Parathyroid adenoma (tissue), 2 donors: ENCODE results near the gene EIPR1.
A peak's percentile ranks its signal among the peaks of the same experiment; 100 is the strongest.
"Not testable (repeated sequence)": the region's sequence is repeated elsewhere in the genome, so short reads cannot be mapped to it uniquely, and the experiment has no call there.

ENCODE experiments used
- H2AFZ ChIP-seq: fragments of 300-600 bp; sonication (generic); one replicate; pipeline ENCODE4 v1.7.0; 2017; ENCODE audit warnings: antibody characterized with exemption, mild to moderate bottlenecking
- H3K27ac ChIP-seq: fragments of 300-600 bp; sonication (generic); one replicate; pipeline ENCODE4 v1.7.0; 2017
- H3K27me3 ChIP-seq: fragments of 300-600 bp; sonication (generic); one replicate; pipeline ENCODE4 v1.7.0; 2017; ENCODE audit warnings: low read length; ENCODE audit not compliant: control insufficient read depth, insufficient read depth
- H3K36me3 ChIP-seq: fragments of 300-600 bp; sonication (generic); one replicate; pipeline ENCODE4 v1.7.0; 2017; ENCODE audit warnings: low read length; ENCODE audit not compliant: control insufficient read depth, insufficient read depth
- H3K4me1 ChIP-seq: fragments of 300-600 bp; sonication (generic); one replicate; pipeline ENCODE4 v1.7.0; 2017; ENCODE audit warnings: control low read depth
- H3K4me2 ChIP-seq: fragments of 300-600 bp; sonication (generic); one replicate; pipeline ENCODE4 v1.7.0; 2017; ENCODE audit warnings: low read length
- H3K4me3 ChIP-seq: fragments of 300-600 bp; sonication (generic); one replicate; pipeline ENCODE4 v1.7.0; 2017; ENCODE audit warnings: low read depth, low read length
- H3K79me2 ChIP-seq: fragments of 300-600 bp; sonication (generic); one replicate; pipeline ENCODE4 v1.7.0; 2017; ENCODE audit warnings: control low read depth
- H3K9ac ChIP-seq: fragments of 300-600 bp; sonication (generic); one replicate; pipeline ENCODE4 v1.7.0; 2017; ENCODE audit warnings: mild to moderate bottlenecking
- H3K9me3 ChIP-seq: fragments of 300-600 bp; sonication (generic); one replicate; pipeline ENCODE4 v1.7.0; 2017; ENCODE audit warnings: low read length; ENCODE audit not compliant: control insufficient read depth
- CTCF ChIP-seq: fragments of 300-600 bp; sonication (generic); IDR thresholded peaks from one replicate; pipeline ENCODE4 v1.7.0; 2017; ENCODE audit warnings: antibody characterized with exemption, mild to moderate bottlenecking
- donor health status: primary hyperparathyroidism.

The EIPR1 gene

GRCh38 chr2:3379647-3380534, 2.3 kb upstream of the EIPR1 start, which contains the start of gene TRAPPC12:
Gene TRAPPC12 (plus strand): TSS chr2:3379694. CDS start chr2:3387624, 7,930 bp downstream.
- Histone ChIP-seq H3K4me1 (peaks cover 10% of the 10 kb centered on the region), H2AFZ (peak within 1 kb of the TSS; percentile 95), H3K79me2 (peaks cover 22% of the 10 kb centered on the region), H3K27ac (peak within 1 kb of the TSS; percentile 94), H3K4me3 (peak within 1 kb of the TSS; percentile 93), H3K4me2 (peak within 1 kb of the TSS; percentile 82), H3K9me3 (no peaks in the 10 kb centered on the region), H3K27me3 (no peaks in the 10 kb centered on the region), H3K36me3 (no peaks in the 10 kb centered on the region), H3K9ac (peak within 1 kb of the TSS; percentile 83)
- peak; percentile 55 for TF ChIP-seq CTCF

- Histone ChIP-seq H2AFZ (peak overlapping the region; percentile 95), H3K9ac (peak overlapping the region; percentile 83)
- TF ChIP-seq CTCF: no peak
These were observed 1.7 kb upstream of the EIPR1 start for GRCh38 chr2:3379339-3379646.

GRCh38 chr2:3377279-3377611, 373 bp downstream of the EIPR1 start:
- Histone ChIP-seq H3K4me2 (peak overlapping the region; percentile 82), H3K27me3 (no peaks in the 10 kb centered on the region), H2AFZ (peak overlapping the region; percentile 65), H3K79me2 (peaks cover 8% of the 10 kb centered on the region), H3K27ac (peak overlapping the region; percentile 81), H3K36me3 (no peaks in the 10 kb centered on the region), H3K4me3 (peak overlapping the region; percentile 64), H3K4me1 (peaks cover 10% of the 10 kb centered on the region), H3K9me3 (no peaks in the 10 kb centered on the region), H3K9ac (no peak overlapping the region)
- no peak for TF ChIP-seq CTCF

More at GRCh38 chr2:3379339-3379646, 1.7 kb upstream of the EIPR1 start:
- no peaks in the 10 kb centered on the region for H3K27me3 ChIP-seq
- H3K4me3 ChIP-seq: peak overlapping the region; percentile 93
- H3K9me3 ChIP-seq: no peaks in the 10 kb centered on the region
- peaks cover 10% of the 10 kb centered on the region for H3K4me1 ChIP-seq
- peaks cover 19% of the 10 kb centered on the region for H3K79me2 ChIP-seq
- H3K36me3 ChIP-seq: no peaks in the 10 kb centered on the region
- H3K4me2 ChIP-seq: peak overlapping the region; percentile 66
- H3K27ac ChIP-seq: peak overlapping the region; percentile 94

GRCh38 chr2:3376821-3377220, 797 bp downstream of the EIPR1 start:
- H3K9ac ChIP-seq: no peak overlapping the region
- H3K79me2 ChIP-seq: peaks cover 8% of the 10 kb centered on the region
- no peak overlapping the region for H3K27ac ChIP-seq
- H3K4me2 ChIP-seq: peak overlapping the region; percentile 82
- peaks cover 10% of the 10 kb centered on the region for H3K4me1 ChIP-seq
- peak overlapping the region; percentile 64 for H3K4me3 ChIP-seq
- no peaks in the 10 kb centered on the region for H3K9me3 ChIP-seq
- no peaks in the 10 kb centered on the region for H3K27me3 ChIP-seq
- H3K36me3 ChIP-seq: no peaks in the 10 kb centered on the region
- no peak overlapping the region for H2AFZ ChIP-seq
- TF ChIP-seq CTCF: no peak

GRCh38 chr2:3369340-3370181, 8.1 kb downstream of the EIPR1 start:
- not testable (repeated sequence) for H3K9ac ChIP-seq, H2AFZ ChIP-seq, H3K9me3 ChIP-seq, H3K27ac ChIP-seq, H3K36me3 ChIP-seq, H3K27me3 ChIP-seq, H3K4me3 ChIP-seq, H3K4me2 ChIP-seq, H3K4me1 ChIP-seq
- peaks cover 15% of the 10 kb centered on the region for H3K79me2 ChIP-seq
